DMS 273 treated with DMSO at 0.1 percent for 48 hours (cell line): Measurements from ENCODE around the gene MAP2K2.

Source experiments
- DNase-seq: peaks from one replicate; lab custom pipeline; 2025; lab: John Stamatoyannopoulos, UW

The MAP2K2 gene

GRCh38 chr19:4099041-4099764, 24.7 kb downstream of the MAP2K2 start:
- no peak for DNase-seq

DNA sequence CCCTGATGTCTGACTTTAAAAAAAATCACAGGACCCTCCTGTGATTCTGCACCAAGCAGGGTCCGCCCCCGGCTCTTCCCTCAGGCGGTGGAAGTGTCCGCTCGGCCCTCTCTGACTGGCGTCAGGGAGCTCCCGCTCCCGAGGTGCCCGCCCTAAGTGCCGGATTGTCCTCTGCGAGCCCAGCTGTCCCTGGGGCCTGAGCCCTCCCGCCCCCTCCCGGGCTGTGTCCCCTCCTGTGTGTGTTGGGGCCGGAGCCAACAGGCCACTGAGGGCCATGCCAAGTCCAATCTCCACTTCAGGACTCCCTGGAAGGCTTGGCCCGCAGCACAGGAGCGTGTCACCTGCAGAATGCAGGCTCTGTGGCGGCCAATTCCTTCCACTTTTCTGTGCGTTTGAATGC, 25.4 kb downstream of the MAP2K2 start:
- DNase-seq, result no peak

- DNase-seq, result no peak
Measured at GRCh38 chr19:4097501-4097900, 26.4 kb downstream of the MAP2K2 start.

GRCh38 chr19:4096049-4096892, 27.7 kb downstream of the MAP2K2 start:
- DNase-seq, result no peak

- DNase-seq, result no peak
Measured at GRCh38 chr19:4095488-4095844, 28.5 kb downstream of the MAP2K2 start.

DNA sequence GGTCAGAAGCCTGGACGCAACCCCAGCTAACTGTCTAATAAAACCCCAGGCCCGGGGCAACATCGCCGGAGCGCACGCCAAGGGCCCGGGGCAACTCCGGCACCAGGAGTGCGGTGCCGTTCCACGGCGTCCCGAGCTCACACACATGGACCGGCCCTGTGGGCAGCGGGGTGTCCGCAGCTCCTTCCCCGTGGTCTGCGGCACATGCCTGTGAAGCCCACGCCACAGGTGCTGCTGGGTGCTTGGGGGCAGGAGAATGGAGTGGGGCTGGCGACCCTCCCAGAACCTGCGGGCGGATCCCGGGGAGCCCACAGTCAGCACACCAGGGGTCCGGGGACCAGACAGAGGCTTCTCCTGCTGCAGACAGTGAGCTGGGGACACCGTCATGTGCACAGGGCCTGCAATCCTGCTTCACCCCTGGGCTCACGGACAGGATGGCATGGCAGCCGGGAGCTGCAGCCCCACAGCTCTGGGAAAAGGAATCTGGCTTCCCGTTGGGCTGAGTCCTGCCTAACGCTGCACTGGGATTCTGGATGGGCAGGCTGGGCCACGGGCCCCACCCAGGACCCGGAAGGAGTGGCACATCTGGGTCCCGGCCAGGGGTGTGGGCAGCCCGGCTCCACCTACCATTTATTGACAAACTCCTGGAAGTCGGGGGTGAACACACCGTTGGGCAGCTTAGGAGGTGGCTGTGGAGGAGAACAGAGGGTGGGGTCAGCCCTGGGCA, 29.0 kb downstream of the MAP2K2 start:
- DNase-seq, result no peak

GRCh38 chr19:4094291-4094690, 29.6 kb downstream of the MAP2K2 start:
- DNase-seq, result no peak

GRCh38 chr19:4093643-4094175, 30.2 kb downstream of the MAP2K2 start:
- DNase-seq, result no peak

- DNase-seq, result no peak
Measured at GRCh38 chr19:4090356-4091220, 33.3 kb downstream of the MAP2K2 start.

- no peak for DNase-seq
Measured at GRCh38 chr19:4089946-4090345, 34.0 kb downstream of the MAP2K2 start.

DNA sequence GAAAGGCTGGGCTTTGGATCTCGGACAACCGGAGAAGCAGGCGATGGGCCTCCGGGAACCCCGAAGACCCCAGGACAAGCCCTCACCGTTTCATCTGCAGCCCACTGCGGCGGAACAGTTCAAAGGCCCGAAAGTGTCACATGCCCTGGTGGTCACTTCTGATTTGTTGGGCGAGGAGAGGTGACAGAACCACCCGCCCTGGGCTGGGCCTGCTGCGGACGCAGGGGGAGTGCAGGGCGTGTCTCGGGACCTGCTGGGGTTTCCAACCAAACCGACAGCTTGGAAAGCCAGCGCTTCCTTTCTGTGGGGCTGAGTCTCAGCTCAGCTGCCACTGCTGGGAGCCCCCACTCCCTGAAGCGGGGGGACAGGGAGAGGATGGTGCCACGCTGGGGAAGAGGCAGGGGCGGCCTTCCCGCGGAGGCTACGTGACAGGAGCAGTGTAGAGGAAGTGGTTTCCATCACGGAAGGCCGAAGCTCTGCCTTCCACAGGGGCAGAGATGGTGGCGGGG, 34.5 kb downstream of the MAP2K2 start:
- DNase-seq, result no peak

DNA sequence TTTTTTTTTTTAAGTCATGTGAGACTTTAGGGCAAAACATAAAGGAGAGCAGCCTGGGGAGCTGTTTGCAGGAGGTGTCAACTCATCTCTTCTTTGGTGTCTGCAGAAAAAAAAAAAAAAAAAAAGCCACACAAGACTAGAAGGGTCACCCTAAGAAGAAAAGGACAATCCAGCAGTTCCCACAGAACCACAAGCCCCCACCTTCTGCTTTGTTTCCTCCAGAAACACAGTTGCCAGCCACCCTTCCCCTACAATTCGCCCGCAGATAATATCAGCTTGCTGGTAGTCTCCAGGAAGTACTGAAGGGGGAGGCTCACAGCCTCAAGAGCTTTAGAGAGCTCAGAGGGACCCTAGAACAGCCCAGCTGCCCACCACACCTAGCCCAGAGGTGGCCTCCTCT, 34.9 kb downstream of the MAP2K2 start:
- no peak for DNase-seq

DNA sequence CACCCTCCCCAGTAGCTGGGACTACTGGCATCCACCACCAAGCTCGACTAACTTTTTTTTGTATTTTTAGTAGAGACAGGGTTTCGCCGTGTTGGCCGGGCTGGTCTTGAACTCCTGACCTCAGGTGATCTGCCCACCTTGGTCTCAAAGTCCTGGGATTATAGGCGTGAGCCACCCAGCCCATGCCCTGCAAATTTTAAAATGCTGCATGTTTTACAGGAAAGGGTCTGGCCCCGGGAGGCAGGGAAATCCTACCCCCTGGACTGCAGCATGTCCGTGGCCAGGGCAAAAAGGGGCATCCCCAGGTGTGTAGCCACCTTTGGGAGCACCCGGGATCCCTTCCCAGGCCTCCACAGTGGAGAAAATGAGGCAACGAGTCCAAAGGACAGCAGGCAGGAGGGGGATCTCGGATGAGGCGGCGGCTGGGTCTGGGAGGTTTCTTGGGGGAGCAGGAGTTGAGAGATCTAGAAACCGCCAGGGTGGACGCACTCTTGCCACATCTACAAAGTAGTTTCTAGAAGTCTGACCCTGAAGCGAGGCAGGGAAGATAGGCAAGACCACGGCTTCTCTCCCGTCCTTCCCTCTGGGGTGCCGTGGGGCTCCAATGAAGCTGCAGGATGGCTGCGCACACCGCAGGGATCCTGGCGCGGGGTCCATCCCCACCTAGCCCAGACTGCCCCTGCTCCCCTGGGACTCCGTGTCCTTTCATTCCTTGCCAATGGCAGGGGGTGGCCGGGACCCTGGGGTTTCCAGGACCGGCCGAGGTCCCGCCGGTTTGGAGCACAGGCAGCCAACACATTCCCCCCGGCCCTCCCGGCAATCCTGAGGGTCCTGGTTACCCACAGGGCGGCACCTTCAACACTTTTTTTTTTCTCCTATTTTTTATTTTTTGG, 35.9 kb downstream of the MAP2K2 start:
- no peak for DNase-seq

GRCh38 chr19:4086411-4086867, 37.5 kb downstream of the MAP2K2 start:
- DNase-seq, result no peak

DNA sequence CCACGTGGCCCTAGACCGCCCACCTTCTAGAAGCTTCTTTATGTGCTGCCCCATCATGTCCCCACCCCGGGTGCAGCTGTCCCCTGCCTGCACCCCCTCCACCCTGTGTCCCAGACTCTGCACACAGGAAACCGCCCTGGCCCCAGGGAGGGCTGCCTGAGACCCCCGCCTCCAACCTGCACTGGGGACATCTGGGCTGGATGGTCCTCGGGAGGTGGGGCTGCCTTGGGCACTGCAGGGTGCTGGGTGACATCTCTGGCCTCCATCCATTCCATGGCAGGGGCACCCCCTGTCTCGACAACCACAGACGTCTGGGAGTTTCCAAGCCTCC, 39.4 kb downstream of the MAP2K2 start:
- DNase-seq, result no peak

DNA sequence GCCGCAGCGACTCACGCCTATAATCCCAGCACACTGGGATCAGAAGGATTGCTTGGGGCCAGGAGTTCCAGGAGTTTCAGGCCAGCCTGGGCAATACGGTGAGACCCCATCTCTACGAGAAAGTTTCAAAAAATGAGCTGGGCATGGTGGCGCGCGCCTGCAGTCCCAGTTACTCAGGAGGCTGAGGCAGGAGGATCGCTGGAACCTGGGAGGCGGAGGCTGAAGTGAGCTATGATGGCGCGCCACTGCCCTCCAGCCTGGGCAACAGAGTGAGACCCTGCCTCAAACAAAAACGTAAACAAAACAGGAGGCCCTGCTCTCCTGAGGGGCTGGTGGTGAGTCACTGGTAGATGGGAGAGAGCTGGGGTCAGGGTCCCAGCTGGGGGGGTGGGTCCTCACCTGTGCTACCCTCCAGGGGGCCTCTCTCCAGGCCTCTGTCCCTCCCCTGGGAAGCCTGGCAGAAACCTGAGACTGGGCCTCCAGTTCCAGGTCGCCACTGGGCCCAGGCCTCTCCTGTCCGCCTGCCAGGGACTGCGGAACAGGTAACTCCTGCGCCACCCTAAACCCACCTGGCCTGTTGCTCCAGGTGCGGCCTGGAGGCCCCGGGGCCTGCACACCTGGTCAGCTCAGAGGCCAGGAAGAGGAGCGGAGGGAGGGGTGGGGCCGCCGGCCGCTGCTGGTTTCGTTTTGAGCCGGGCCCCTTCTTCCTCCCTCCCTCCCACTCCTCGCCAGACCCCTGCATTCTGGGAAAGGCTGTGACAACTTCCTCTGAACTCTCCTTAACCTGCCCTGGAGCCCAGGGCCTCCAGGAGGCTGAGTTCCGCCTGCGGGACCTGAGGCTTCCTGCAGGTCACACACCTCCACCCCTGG, 40.0 kb downstream of the MAP2K2 start:
- DNase-seq, result no peak

- DNase-seq, result no peak
Measured at GRCh38 chr19:4082172-4082571, 41.8 kb downstream of the MAP2K2 start.

GRCh38 chr19:4081441-4082129, 42.3 kb downstream of the MAP2K2 start:
- DNase-seq, result no peak

DNA sequence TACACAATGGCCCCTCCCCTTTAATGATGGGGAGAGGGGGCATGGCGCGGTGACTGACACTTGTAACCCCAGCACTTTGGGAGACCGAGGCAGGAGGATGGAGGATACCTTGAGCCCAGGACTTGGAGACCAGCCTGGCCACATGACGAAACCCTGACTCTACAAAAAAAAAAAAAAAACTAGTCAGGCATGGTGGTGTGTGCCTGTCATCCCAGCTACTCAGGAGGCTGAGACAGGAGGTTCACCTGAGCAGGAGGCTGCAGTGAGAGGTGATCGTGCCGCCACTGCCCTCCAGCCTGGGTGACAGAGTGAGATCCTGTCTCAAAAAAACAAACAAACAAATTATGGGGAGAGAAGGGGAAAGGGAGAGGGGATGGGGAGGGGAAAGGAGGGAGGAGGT, 43.4 kb downstream of the MAP2K2 start:
- DNase-seq, result no peak
